Measurements from ENCODE around the gene CELA3B.

CELA3B gene

DNA sequence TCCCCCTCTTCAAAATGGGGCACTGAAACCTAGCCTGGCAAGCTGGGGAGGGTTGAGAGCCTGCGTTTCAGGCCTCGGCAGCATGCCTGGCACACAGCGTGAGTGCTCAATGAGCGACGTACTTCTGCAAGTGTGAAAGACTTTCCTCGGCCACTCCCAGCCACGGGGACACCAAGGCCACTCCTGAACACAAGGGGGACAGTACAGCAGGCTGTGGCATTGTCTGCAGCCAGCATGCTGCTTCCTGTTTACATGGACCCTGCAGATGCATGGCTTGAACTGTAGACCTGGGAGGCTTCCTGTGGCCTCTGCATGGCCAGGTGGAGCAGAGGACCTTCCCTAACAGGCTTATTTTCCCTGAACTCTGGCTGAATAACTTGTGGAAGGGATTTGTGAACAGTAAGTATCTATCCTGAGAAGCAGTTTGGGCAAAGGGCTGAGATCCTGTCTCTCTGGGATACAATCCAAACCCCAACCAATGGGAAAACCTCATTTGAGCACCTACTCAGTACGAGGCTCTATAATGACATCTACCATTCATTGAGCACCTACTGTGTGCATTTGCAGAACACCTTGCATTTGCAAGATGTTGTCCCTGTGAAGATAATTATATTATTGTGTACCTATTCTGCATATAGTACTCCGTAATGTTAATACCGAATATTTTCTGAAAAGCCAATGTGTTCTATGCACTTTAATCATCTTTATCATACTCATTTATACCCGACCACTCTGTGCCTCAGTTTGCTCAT lies 29.8 kb upstream of the CELA3B start:
- H3F3A ChIP-seq (ENCODE audit: insufficient read depth, low read length): no peaks in the 10 kb centered on the region
- no peaks in the 10 kb centered on the region for H3K79me2 ChIP-seq (ENCODE audit: low read length)
- no peak overlapping the region for H3K4me3 ChIP-seq (ENCODE audit: low read length)
- no peak overlapping the region for H2AFZ ChIP-seq (ENCODE audit: low read length)
- H3K4me2 ChIP-seq (ENCODE audit: low read depth, low read length): no peak overlapping the region
- TF ChIP-seq EZH2phosphoT487 (IDR thresholded peaks at IDR 0.05; ENCODE audit: low read length) (no peak), EZH2 (optimal IDR thresholded peaks at IDR 0.05; ENCODE audit: low read depth, low read length) (no peak)
- TF ChIP-seq, protein P1, sequence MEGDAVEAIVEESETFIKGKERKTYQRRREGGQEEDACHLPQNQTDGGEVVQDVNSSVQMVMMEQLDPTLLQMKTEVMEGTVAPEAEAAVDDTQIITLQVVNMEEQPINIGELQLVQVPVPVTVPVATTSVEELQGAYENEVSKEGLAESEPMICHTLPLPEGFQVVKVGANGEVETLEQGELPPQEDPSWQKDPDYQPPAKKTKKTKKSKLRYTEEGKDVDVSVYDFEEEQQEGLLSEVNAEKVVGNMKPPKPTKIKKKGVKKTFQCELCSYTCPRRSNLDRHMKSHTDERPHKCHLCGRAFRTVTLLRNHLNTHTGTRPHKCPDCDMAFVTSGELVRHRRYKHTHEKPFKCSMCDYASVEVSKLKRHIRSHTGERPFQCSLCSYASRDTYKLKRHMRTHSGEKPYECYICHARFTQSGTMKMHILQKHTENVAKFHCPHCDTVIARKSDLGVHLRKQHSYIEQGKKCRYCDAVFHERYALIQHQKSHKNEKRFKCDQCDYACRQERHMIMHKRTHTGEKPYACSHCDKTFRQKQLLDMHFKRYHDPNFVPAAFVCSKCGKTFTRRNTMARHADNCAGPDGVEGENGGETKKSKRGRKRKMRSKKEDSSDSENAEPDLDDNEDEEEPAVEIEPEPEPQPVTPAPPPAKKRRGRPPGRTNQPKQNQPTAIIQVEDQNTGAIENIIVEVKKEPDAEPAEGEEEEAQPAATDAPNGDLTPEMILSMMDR (IDR thresholded peaks at IDR 0.05; ENCODE audit: low read length): no peak
- H3K9ac ChIP-seq (ENCODE audit: low read length): no peak overlapping the region
- H3K9me2 ChIP-seq (replicated peaks; ENCODE audit: insufficient read depth, low read length): no peaks in the 10 kb centered on the region
- no peak for DNase-seq
- no peaks in the 10 kb centered on the region for H3K4me1 ChIP-seq (ENCODE audit: low read length)
- H4K20me1 ChIP-seq (ENCODE audit: insufficient read depth, low read length): no peaks in the 10 kb centered on the region
- H3K36me3 ChIP-seq (replicated peaks; ENCODE audit: insufficient read depth, low read length): no peaks in the 10 kb centered on the region
- H3K27me3 ChIP-seq (replicated peaks; ENCODE audit: insufficient read depth, low read length): no peaks in the 10 kb centered on the region; the same call in 1 of the 2 replicates
- no peaks in the 10 kb centered on the region for H3K9me3 ChIP-seq (replicated peaks; ENCODE audit: insufficient read depth, low read length)
- H3K27ac ChIP-seq (ENCODE audit: low read length): no peak overlapping the region

DNA sequence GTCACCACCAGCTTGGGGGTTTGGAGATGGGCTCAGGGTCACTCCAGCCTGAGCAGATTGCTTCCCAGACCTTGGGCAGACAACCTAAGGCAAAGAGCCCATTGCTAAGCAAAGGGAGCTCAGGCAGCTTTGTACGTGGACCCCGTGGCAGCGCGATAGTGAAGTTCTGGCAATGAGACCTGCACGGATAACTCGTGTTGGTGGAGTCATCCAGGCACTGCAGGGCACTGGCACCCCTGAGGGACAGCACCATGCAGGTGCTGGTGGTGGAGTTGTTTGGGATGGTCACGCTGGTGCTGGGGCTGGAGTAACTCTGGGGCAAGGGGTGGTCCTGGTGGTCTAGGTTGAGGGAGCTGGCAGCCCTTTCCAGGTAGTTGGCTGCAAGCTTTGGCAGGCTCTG lies 26.1 kb upstream of the CELA3B start:
- no peaks in the 10 kb centered on the region for H3K79me2 ChIP-seq (ENCODE audit: low read length)
- H3K4me3 ChIP-seq (ENCODE audit: low read length): no peak overlapping the region
- H3F3A ChIP-seq (ENCODE audit: insufficient read depth, low read length): no peaks in the 10 kb centered on the region
- H3K36me3 ChIP-seq (replicated peaks; ENCODE audit: insufficient read depth, low read length): no peaks in the 10 kb centered on the region
- no peak overlapping the region for H2AFZ ChIP-seq (ENCODE audit: low read length)
- no peaks in the 10 kb centered on the region for H4K20me1 ChIP-seq (ENCODE audit: insufficient read depth, low read length)
- no peaks in the 10 kb centered on the region for H3K4me1 ChIP-seq (ENCODE audit: low read length)
- DNase-seq: no peak
- no peaks in the 10 kb centered on the region for H3K9me3 ChIP-seq (replicated peaks; ENCODE audit: insufficient read depth, low read length)
- no peak for TF ChIP-seq EZH2 (optimal IDR thresholded peaks at IDR 0.05; ENCODE audit: low read depth, low read length)
- no peak for TF ChIP-seq EZH2phosphoT487 (IDR thresholded peaks at IDR 0.05; ENCODE audit: low read length)
- TF ChIP-seq, protein P1 (IDR thresholded peaks at IDR 0.05; ENCODE audit: low read length): no peak
- H3K4me2 ChIP-seq (ENCODE audit: low read depth, low read length): no peak overlapping the region
- H3K9me2 ChIP-seq (replicated peaks; ENCODE audit: insufficient read depth, low read length): no peaks in the 10 kb centered on the region
- no peak overlapping the region for H3K27ac ChIP-seq (ENCODE audit: low read length)
- no peak overlapping the region for H3K9ac ChIP-seq (ENCODE audit: low read length)
- no peaks in the 10 kb centered on the region; the same call in 1 of the 2 replicates for H3K27me3 ChIP-seq (replicated peaks; ENCODE audit: insufficient read depth, low read length)

- Histone ChIP-seq H3K27me3 (replicated peaks; ENCODE audit: insufficient read depth, low read length) (no peaks in the 10 kb centered on the region; the same call in 1 of the 2 replicates), H3K4me2 (ENCODE audit: low read depth, low read length) (no peak overlapping the region), H3K79me2 (ENCODE audit: low read length) (no peaks in the 10 kb centered on the region), H3F3A (ENCODE audit: insufficient read depth, low read length) (no peaks in the 10 kb centered on the region), H3K9ac (ENCODE audit: low read length) (no peak overlapping the region), H3K4me1 (ENCODE audit: low read length) (no peaks in the 10 kb centered on the region), H3K27ac (ENCODE audit: low read length) (no peak overlapping the region), H2AFZ (ENCODE audit: low read length) (no peak overlapping the region), H4K20me1 (ENCODE audit: insufficient read depth, low read length) (no peaks in the 10 kb centered on the region), H3K9me3 (replicated peaks; ENCODE audit: insufficient read depth, low read length) (no peaks in the 10 kb centered on the region), H3K4me3 (ENCODE audit: low read length) (no peak overlapping the region), H3K36me3 (replicated peaks; ENCODE audit: insufficient read depth, low read length) (no peaks in the 10 kb centered on the region), H3K9me2 (replicated peaks; ENCODE audit: insufficient read depth, low read length) (no peaks in the 10 kb centered on the region)
- TF ChIP-seq, protein P1 (IDR thresholded peaks at IDR 0.05; ENCODE audit: low read length): no peak
- TF ChIP-seq EZH2phosphoT487 (IDR thresholded peaks at IDR 0.05; ENCODE audit: low read length): no peak
- no peak for TF ChIP-seq EZH2 (optimal IDR thresholded peaks at IDR 0.05; ENCODE audit: low read depth, low read length)
- no peak for DNase-seq
These were observed 25.5 kb upstream of the CELA3B start for GRCh38 chr1:21951226-21951870.
